Skeletal muscle tissue (tissue), 5 donors: ENCODE data around the gene KRT40. TPM values are rescaled to one million over a fixed set of nuclear protein-coding genes. Genes with fewer than 3 reads are reported as not detected.

Source experiments
- H3K27ac ChIP-seq: one replicate; pipeline ENCODE4 v1.7.0; 2013; ENCODE audit warnings: mild to moderate bottlenecking, low read depth, low read length, inconsistent platforms
- H3K27me3 ChIP-seq, 3 donors: one replicate each; pipeline ENCODE4 v1.7.0; 2013; ENCODE audit warnings: low read length in 3 of 3; ENCODE audit not compliant: control insufficient read depth in 3 of 3, insufficient read depth in 3 of 3
- H3K36me3 ChIP-seq, 3 donors: one replicate each; pipeline ENCODE4 v1.7.0; 2013; ENCODE audit warnings: low read length in 3 of 3; ENCODE audit not compliant: control insufficient read depth in 3 of 3, insufficient read depth in 3 of 3
- H3K4me1 ChIP-seq, 3 donors: one replicate each; pipeline ENCODE4 v1.7.0; 2013; ENCODE audit warnings: low read length in 3 of 3, mild to moderate bottlenecking in 3 of 3; ENCODE audit not compliant: control insufficient read depth in 3 of 3, insufficient read depth in 3 of 3
- H3K4me3 ChIP-seq, 3 donors: one replicate each; pipeline ENCODE4 v1.7.0; 2013; ENCODE audit warnings: low read length in 3 of 3
- H3K9ac ChIP-seq, 3 donors: one replicate each; pipeline ENCODE4 v1.7.0; 2013; ENCODE audit warnings: low read length in 3 of 3, mild to moderate bottlenecking in 3 of 3, moderate library complexity in 2 of 3, low read depth in 1 of 3
- H3K9me3 ChIP-seq, 3 donors: one replicate each; pipeline ENCODE4 v1.7.0; 2013; ENCODE audit warnings: low read length in 3 of 3; ENCODE audit not compliant: control insufficient read depth in 3 of 3
- small RNA-seq: library from RNA; depleted of rRNA; stranded (forward); fragments of <200 nt; gene quantifications from one replicate; pipeline ENCODE3, GENCODE V24; 2014
- total RNA-seq: library from RNA; depleted of rRNA; stranded (reverse); fragments of >200 nt; gene quantifications from one replicate; pipeline ENCODE4 v1.2.3, GENCODE V29; 2014
- donor health status: Osteomylitis.

Gene KRT40
- total RNA-seq, 1 donor from 2014 or later: 6.3 TPM

GRCh38 chr17:40932608-40933007 lies 51.5 kb downstream of the KRT40 start:
- H3K27ac ChIP-seq: no peak overlapping the region
- H3K4me3 ChIP-seq: no peak overlapping the region
- H3K4me1 ChIP-seq: peaks cover 1 to 5% (median 4%) of the 10 kb centered on the region in 3 donors
- no peaks in the 10 kb centered on the region for H3K9me3 ChIP-seq
- H3K9ac ChIP-seq: no peak overlapping the region
- H3K27me3 ChIP-seq: no peaks in the 10 kb centered on the region
- H3K36me3 ChIP-seq: no peaks in the 10 kb centered on the region

GRCh38 chr17:40931311-40931710 lies 52.8 kb downstream of the KRT40 start:
- Histone ChIP-seq H3K27me3 (peaks cover 0 to 3% (median 0%) of the 10 kb centered on the region in 3 donors), H3K4me1 (no peaks in the 10 kb centered on the region), H3K4me3 (no peak overlapping the region), H3K27ac (no peak overlapping the region), H3K9me3 (no peaks in the 10 kb centered on the region), H3K36me3 (no peaks in the 10 kb centered on the region), H3K9ac (no peak overlapping the region)

Small RNAs within 50 kb of the gene (small RNA-seq; reads per million reads assigned to genes)
- gene KRTAP3-4P: not detected

Other genes starting within 250 kb of the KRT40 start
- not detected for gene KRT25, start 229.0 kb downstream of the KRT40 start, total RNA-seq
- gene KRT26, start 212.1 kb downstream of the KRT40 start, total RNA-seq: not detected
- not detected for gene KRT27, start 201.8 kb downstream of the KRT40 start, total RNA-seq
- not detected for gene KRT28, start 184.4 kb downstream of the KRT40 start, total RNA-seq
- gene KRT10, start 161.7 kb downstream of the KRT40 start, total RNA-seq: 2.6 TPM
- gene KRT12, start 117.1 kb downstream of the KRT40 start, total RNA-seq: not detected
- not detected for gene KRT20, start 99.1 kb downstream of the KRT40 start, total RNA-seq
- gene KRT23, start 46.7 kb downstream of the KRT40 start, total RNA-seq: 0.52 TPM
- gene KRT39, start 17.4 kb downstream of the KRT40 start, total RNA-seq: 3.1 TPM
- gene KRTAP3-3, start 9.8 kb upstream of the KRT40 start, total RNA-seq: not detected
- not detected for gene KRTAP3-2, start 15.6 kb upstream of the KRT40 start, total RNA-seq
- not detected for gene KRTAP3-1, start 24.8 kb upstream of the KRT40 start, total RNA-seq
- gene KRTAP1-5, start 42.9 kb upstream of the KRT40 start, total RNA-seq: not detected
- gene KRTAP1-4, start 45.9 kb upstream of the KRT40 start, total RNA-seq: not detected
- gene KRTAP1-3, start 50.5 kb upstream of the KRT40 start, total RNA-seq: not detected
- gene KRTAP1-1, start 57.1 kb upstream of the KRT40 start, total RNA-seq: not detected
- not detected for gene KRTAP2-1, start 63.0 kb upstream of the KRT40 start, total RNA-seq
- gene KRTAP2-2, start 70.9 kb upstream of the KRT40 start, total RNA-seq: not detected
- gene KRTAP2-3, start 75.8 kb upstream of the KRT40 start, total RNA-seq: not detected
- not detected for gene KRTAP2-4, start 81.6 kb upstream of the KRT40 start, total RNA-seq
- gene KRTAP4-7, start 99.8 kb upstream of the KRT40 start, total RNA-seq: not detected
- not detected for gene KRTAP4-8, start 113.8 kb upstream of the KRT40 start, total RNA-seq
- gene KRTAP4-16, start 117.9 kb upstream of the KRT40 start, total RNA-seq: not detected
- gene KRTAP4-9, start 121.1 kb upstream of the KRT40 start, total RNA-seq: not detected
- gene KRTAP4-11, start 134.0 kb upstream of the KRT40 start, total RNA-seq: not detected
- gene KRTAP4-12, start 139.9 kb upstream of the KRT40 start, total RNA-seq: not detected
- not detected for gene KRTAP4-6, start 156.2 kb upstream of the KRT40 start, total RNA-seq
- not detected for gene KRTAP4-5, start 165.5 kb upstream of the KRT40 start, total RNA-seq
- not detected for gene KRTAP4-4, start 176.4 kb upstream of the KRT40 start, total RNA-seq
- gene KRTAP4-3, start 183.9 kb upstream of the KRT40 start, total RNA-seq: not detected
- not detected for gene KRTAP4-2, start 193.9 kb upstream of the KRT40 start, total RNA-seq
- not detected for gene KRTAP4-1, start 200.6 kb upstream of the KRT40 start, total RNA-seq
- not detected for gene KRTAP9-1, start 205.6 kb upstream of the KRT40 start, total RNA-seq
- not detected for gene KRTAP9-2, start 242.3 kb upstream of the KRT40 start, total RNA-seq
- not detected for gene KRTAP9-3, start 248.1 kb upstream of the KRT40 start, total RNA-seq